HG02981 (cell line): ENCODE data around the gene CHP1.
"Not testable (repeated sequence)": the region's sequence is repeated elsewhere in the genome, so short reads cannot be mapped to it uniquely, and the experiment has no call there.

Experiments used
- ATAC-seq: cut with Tn5 transposase; IDR thresholded peaks from one replicate; pipeline ENCODE4 v1.9.1; 2021; ENCODE audit warnings: mild to moderate bottlenecking, moderate library complexity; ENCODE audit not compliant: unreplicated experiment

The CHP1 gene

GRCh38 chr15:41289953-41290352 is 58.9 kb downstream of the CHP1 start:
- ATAC-seq = no peak

- peak; percentile 87 for ATAC-seq
These were observed 60.1 kb downstream of the CHP1 start for GRCh38 chr15:41291065-41291631.

GRCh38 chr15:41292521-41292920 is 61.5 kb downstream of the CHP1 start:
- ATAC-seq = no peak

- ATAC-seq = not testable (repeated sequence)
These were observed 70.1 kb downstream of the CHP1 start for GRCh38 chr15:41301139-41301538.

- ATAC-seq = no peak
These were observed 70.5 kb downstream of the CHP1 start for GRCh38 chr15:41301587-41301986.

GRCh38 chr15:41304149-41304770 is 73.2 kb downstream of the CHP1 start:
- ATAC-seq = no peak

GRCh38 chr15:41307679-41308078 is 76.6 kb downstream of the CHP1 start:
- ATAC-seq = no peak

GRCh38 chr15:41309226-41309905 is 78.3 kb downstream of the CHP1 start:
- ATAC-seq = no peak

- not testable (repeated sequence) for ATAC-seq
These were observed 89.8 kb downstream of the CHP1 start for GRCh38 chr15:41320805-41321330.

- no peak for ATAC-seq
These were observed 92.5 kb downstream of the CHP1 start for GRCh38 chr15:41323611-41324010.

- no peak for ATAC-seq
These were observed 100.2 kb downstream of the CHP1 start for GRCh38 chr15:41331281-41331680.
